HG03103 (cell line): ENCODE results near the gene KIF25.

Experiments
- ATAC-seq: cut with Tn5 transposase; IDR thresholded peaks from one replicate; pipeline ENCODE4 v1.9.1; 2021; ENCODE audit warnings: low read depth; ENCODE audit not compliant: unreplicated experiment

The KIF25 gene

GRCh38 chr6:168047841-168048723 is 50.6 kb downstream of the KIF25 start:
- ATAC-seq, result no peak

- no peak for ATAC-seq
Observed at GRCh38 chr6:168048724-168049025, 51.2 kb downstream of the KIF25 start.

- no peak for ATAC-seq
Observed at GRCh38 chr6:168049277-168049676, 51.8 kb downstream of the KIF25 start.

- no peak for ATAC-seq
Observed at GRCh38 chr6:168049706-168050224, 52.3 kb downstream of the KIF25 start.

- no peak for ATAC-seq
Observed at GRCh38 chr6:168050225-168050880, 52.9 kb downstream of the KIF25 start.

GRCh38 chr6:168050881-168051586 is 53.6 kb downstream of the KIF25 start:
- ATAC-seq, result no peak

GRCh38 chr6:168051648-168052047 is 54.2 kb downstream of the KIF25 start:
- no peak for ATAC-seq

- ATAC-seq, result no peak
Observed at GRCh38 chr6:168052291-168052891, 54.9 kb downstream of the KIF25 start.

- ATAC-seq, result no peak
Observed at GRCh38 chr6:168053086-168053956, 55.9 kb downstream of the KIF25 start.

- no peak for ATAC-seq
Observed at GRCh38 chr6:168053957-168054471, 56.5 kb downstream of the KIF25 start.

- ATAC-seq, result no peak
Observed at GRCh38 chr6:168054765-168055560, 57.5 kb downstream of the KIF25 start.

GRCh38 chr6:168055696-168056489 is 58.4 kb downstream of the KIF25 start:
- ATAC-seq, result no peak

- no peak for ATAC-seq
Observed at GRCh38 chr6:168056892-168057527, 59.5 kb downstream of the KIF25 start.

- ATAC-seq, result no peak
Observed at GRCh38 chr6:168057836-168058235, 60.4 kb downstream of the KIF25 start.

- no peak for ATAC-seq
Observed at GRCh38 chr6:168058691-168059551, 61.5 kb downstream of the KIF25 start.

- ATAC-seq, result no peak
Observed at GRCh38 chr6:168060521-168060931, 63.1 kb downstream of the KIF25 start.
